Measurements from ENCODE around the gene INPP4B.

INPP4B gene

DNA sequence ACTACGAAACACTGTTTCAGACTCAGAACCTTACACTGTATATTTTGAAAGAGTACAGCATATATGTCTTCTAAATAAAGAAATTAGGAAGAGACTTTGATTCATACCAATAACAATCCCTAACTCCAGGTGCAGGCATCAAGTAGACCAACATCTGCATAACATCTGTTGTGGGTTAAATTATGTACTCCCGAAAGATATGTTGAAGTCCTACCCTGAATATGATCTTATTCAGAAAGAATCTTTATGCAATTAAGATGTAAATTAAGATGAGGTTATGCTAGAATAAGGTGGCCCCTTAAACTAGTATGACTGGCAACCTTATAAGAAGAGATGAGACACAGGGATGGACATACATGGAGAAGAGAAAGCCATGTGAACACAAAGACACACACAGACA is 117.9 kb downstream of the INPP4B start:
- no peak for DNase-seq (ENCODE audit: low read depth in 3 of 3)

DNA sequence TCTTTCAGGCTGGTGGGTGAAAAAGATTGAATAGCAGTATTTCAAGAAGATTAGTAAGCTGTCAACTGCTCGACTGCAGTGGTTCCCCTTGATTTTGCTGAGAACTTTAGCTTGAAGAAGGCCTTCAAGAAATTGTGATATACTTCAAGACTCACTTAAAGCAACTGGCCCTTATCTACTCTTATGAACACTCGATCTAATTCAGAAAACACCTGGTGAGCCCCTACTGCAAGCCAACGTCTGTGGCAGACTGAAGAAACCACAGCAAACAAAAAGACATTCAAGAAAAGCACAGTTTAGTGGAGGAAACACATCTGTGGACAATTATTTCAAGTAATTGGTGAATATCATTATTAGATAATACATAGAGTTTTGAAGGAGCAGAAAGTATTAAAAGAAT is 119.0 kb downstream of the INPP4B start:
- no peak for DNase-seq (ENCODE audit: low read depth in 3 of 3)

DNA sequence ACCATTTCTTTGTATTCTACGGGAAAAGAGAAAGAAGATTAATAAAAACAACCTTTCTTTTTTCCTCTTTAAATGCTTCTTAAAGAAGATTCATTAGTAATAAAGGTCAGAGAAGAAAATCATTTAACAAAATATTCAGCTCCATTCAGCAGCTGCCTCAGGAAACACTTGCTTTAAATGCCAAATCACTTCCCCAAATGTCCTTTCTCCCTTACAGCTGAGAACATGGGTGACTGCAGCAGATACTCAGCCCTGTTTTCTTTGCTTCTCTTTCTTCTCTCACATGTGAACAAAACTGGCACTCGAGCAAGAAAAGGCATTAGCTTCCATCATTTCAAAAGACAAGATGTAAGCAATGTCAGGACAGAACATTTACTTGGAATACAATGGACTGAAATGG is 120.2 kb downstream of the INPP4B start:
- DNase-seq (ENCODE audit: low read depth in 3 of 3) = no peak

- DNase-seq (ENCODE audit: low read depth in 3 of 3) = no peak
Observed at GRCh38 chr4:142721187-142721586, 124.9 kb downstream of the INPP4B start.

GRCh38 chr4:142719854-142720541 is 126.1 kb downstream of the INPP4B start:
- no peak for DNase-seq (ENCODE audit: low read depth in 3 of 3)

DNA sequence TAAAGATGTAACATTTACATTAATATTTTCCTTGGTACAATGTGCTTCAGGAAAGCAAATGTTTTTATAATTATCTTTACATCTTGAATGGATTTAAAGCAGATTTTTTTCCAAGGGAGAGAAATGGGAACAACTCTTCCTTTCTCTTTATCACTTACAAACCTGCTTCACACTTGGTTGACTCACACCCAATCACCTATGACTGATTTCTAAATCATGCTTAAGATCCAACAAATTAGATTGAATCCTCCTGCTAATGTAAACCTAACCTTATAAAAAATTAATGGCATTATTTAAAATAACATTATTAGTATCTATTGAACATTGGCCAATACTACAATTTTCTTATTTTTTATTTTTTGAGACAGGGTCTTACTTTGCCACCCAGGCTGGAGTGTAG is 127.1 kb downstream of the INPP4B start:
- no peak for DNase-seq (ENCODE audit: low read depth in 3 of 3)

- no peak for DNase-seq (ENCODE audit: low read depth in 3 of 3)
Observed at GRCh38 chr4:142715727-142716126, 130.4 kb downstream of the INPP4B start.

- DNase-seq (ENCODE audit: low read depth in 3 of 3) = no peak
Observed at GRCh38 chr4:142713282-142714030, 132.6 kb downstream of the INPP4B start.

- no peak for DNase-seq (ENCODE audit: low read depth in 3 of 3)
Observed at GRCh38 chr4:142708231-142708630, 137.9 kb downstream of the INPP4B start.

DNA sequence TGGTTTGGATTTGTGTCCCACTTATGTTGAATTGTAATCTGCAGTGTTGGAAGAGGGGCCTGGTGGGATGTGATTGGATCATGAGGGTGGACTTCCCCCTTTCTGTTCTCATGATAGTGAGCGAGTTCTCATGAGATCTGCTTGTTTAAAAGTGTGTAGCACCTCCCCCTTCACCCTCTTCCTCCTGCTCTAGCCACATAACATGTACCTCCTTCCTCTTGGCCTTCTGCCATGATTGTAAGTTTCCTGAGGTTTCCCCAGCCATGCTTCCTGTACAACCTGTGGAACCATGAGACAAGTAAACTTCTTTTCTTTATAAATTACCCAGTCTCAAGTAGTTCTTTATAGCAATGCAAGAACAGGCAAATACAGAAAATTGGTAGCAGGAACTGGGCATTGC is 138.7 kb downstream of the INPP4B start:
- DNase-seq (ENCODE audit: low read depth in 3 of 3) = no peak

- no peak for DNase-seq (ENCODE audit: low read depth in 3 of 3)
Observed at GRCh38 chr4:142706381-142706780, 139.7 kb downstream of the INPP4B start.

- no peak for DNase-seq (ENCODE audit: low read depth in 3 of 3)
Observed at GRCh38 chr4:142705820-142706219, 140.3 kb downstream of the INPP4B start.

DNA sequence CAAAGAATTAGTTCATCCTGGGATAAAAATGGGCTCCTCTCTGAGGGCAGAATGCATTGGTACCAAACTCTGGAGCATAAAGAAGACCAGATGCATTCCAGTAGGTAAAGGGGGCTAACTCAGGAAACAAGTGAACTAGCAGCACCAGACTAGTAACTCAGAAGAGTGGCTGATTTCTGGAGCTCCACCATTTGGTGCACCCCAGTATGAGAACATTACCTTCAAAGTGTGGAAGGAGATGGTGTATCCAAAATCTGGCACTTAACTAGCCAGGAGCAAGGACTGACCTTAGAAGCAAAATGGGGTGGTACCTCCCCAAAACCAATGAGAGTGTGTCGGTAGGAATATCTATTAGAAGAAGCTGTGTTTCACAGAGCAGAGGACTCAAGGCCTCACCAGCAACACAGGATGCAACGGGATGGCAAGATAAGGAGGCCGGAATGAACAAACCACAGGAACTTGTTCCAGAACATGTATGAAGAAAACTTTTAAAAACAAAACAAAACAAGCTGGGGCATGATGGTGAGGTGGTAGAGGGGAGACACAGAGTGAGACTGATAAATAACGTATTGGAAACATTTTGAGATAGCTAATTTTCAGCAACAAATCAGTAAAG is 142.3 kb downstream of the INPP4B start:
- no peak for DNase-seq (ENCODE audit: low read depth in 3 of 3)

- no peak for DNase-seq (ENCODE audit: low read depth in 3 of 3)
Observed at GRCh38 chr4:142701017-142701416, 145.1 kb downstream of the INPP4B start.

GRCh38 chr4:142700531-142700930 is 145.6 kb downstream of the INPP4B start:
- DNase-seq (ENCODE audit: low read depth in 3 of 3) = no peak

DNA sequence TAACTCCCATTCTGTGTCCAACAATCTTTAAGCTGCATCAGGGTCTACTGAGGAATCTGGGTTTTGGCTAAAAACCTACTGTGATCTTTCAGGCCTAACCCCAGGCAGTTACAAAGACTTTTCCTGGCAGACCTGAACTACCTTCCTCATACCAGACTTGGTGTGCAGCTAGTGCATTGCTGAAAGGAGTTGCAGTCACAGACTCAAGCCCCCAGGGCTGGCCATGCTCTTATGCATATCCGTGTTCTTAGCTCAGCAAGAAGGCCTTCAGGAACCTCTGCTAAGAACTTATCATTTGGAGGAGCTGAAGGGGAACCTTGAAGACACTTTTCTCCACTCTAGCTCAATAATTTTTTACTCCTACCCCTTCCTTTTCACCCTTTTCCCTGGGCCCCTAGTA is 147.5 kb downstream of the INPP4B start:
- DNase-seq (ENCODE audit: low read depth in 3 of 3) = no peak

DNA sequence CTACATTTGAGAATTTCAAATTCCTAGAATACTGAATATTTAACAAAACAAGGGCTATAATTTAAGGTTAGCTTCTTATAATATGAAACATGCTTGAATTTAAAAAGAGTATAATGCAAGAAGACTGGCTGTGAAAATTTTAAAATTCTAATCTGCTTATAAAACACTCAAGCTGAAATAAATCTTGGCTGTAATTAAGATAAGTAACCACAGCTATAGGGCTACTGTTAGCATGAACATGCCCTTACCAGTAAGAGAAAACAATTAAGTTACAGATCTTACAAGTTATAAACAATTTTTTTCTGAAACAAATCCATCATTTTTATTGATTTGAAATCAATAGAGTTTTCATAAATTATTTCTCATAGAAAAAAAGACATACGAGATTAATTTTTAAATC is 148.2 kb downstream of the INPP4B start:
- no peak for DNase-seq (ENCODE audit: low read depth in 3 of 3)

DNA sequence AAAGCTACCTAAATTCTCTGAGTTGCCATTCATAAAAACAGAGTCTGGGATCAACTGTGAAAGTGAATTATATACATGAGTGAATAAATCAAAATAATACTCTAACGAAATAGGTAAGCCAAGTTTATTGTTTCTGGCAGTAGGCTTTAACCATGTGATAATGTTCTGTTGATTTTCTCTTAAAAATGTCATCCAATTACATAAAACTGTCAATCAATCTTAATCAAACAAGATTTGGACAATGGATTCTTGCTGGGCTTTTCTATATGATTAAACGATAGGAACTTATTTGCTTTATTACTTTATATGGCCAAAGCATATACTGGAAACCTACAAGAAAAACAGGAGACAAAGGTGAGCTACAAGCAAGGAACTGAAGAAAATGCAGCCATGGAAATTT is 148.8 kb downstream of the INPP4B start:
- DNase-seq (ENCODE audit: low read depth in 3 of 3) = no peak

DNA sequence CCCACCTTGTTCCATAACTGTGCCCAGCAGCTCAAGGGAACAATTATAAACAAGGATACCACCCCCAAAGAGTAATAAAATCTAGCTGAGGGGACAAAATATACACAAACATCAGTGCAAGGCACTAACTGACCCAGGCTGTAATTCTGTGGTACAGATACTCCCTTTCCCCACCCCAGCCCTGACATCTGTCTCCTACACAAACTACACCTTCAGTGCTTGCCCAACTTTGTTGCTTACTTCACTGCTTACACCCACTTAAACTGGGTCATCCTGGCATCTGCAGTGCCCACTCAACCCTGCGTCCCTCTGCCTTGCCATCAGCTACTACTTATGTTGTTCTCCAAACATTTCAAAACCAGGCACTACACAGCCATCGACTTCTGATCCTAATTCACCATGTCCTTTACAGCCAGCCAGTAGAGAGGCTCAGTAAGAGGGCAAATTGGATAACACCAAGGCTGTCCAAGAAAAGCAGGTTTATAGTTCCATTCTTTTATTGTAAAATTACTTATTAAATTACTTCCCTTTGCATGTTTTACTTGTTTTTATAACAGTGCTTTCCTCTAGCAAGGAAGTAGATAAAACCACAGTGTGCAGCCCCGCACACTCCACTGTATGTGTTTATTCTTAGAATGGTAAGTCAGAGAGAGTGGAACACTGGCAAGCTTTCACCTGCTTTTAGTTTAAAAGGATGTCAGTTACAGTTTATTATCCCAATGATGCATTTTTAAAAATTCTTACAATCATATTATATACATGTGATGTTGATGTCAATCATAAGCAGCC is 149.6 kb downstream of the INPP4B start:
- no peak for DNase-seq (ENCODE audit: low read depth in 3 of 3)

GRCh38 chr4:142690406-142691163 is 155.5 kb downstream of the INPP4B start:
- DNase-seq (ENCODE audit: low read depth in 3 of 3) = no peak

GRCh38 chr4:142687547-142688275 is 158.4 kb downstream of the INPP4B start:
- no peak for DNase-seq (ENCODE audit: low read depth in 3 of 3)
